GM12872 (cell line): ENCODE results near the gene MLPH.

ENCODE experiments used
- CTCF ChIP-seq: IDR thresholded peaks from 3 replicates; pipeline ENCODE4 v1.5.1; 2011; ENCODE audit warnings: low read depth, mild to moderate bottlenecking, low read length, moderate library complexity; ENCODE audit not compliant: insufficient read depth

MLPH gene

GRCh38 chr2:237505188-237505939, 18.3 kb downstream of the MLPH start:
- no peak for TF ChIP-seq CTCF

- no peak for TF ChIP-seq CTCF
Measured at GRCh38 chr2:237507512-237507911, 20.5 kb downstream of the MLPH start.

GRCh38 chr2:237508361-237508760, 21.3 kb downstream of the MLPH start:
- no peak for TF ChIP-seq CTCF

- no peak for TF ChIP-seq CTCF
Measured at GRCh38 chr2:237509151-237509550, 22.1 kb downstream of the MLPH start.

- TF ChIP-seq CTCF, result no peak
Measured at GRCh38 chr2:237509905-237510304, 22.9 kb downstream of the MLPH start.

- no peak for TF ChIP-seq CTCF
Measured at GRCh38 chr2:237510502-237511217, 23.6 kb downstream of the MLPH start.

- no peak for TF ChIP-seq CTCF
Measured at GRCh38 chr2:237511433-237511832, 24.4 kb downstream of the MLPH start.
